Melanocyte of skin (primary cell): ENCODE measurements around the gene FBXW12. TPM values are rescaled to one million over a fixed set of nuclear protein-coding genes. Genes with fewer than 3 reads are reported as not detected.

Source experiments
- small RNA-seq, 2 donors: library from RNA; depleted of rRNA; stranded (forward); fragments of <200 nt; gene quantifications; one replicate each; pipeline ENCODE3, GENCODE V24; 2012
- total RNA-seq, 2 donors: library from RNA; depleted of rRNA; stranded (reverse); fragments of >200 nt; gene quantifications; 2 replicates each; pipeline ENCODE4 v1.2.3, GENCODE V29; 2012

FBXW12 gene, protein sequence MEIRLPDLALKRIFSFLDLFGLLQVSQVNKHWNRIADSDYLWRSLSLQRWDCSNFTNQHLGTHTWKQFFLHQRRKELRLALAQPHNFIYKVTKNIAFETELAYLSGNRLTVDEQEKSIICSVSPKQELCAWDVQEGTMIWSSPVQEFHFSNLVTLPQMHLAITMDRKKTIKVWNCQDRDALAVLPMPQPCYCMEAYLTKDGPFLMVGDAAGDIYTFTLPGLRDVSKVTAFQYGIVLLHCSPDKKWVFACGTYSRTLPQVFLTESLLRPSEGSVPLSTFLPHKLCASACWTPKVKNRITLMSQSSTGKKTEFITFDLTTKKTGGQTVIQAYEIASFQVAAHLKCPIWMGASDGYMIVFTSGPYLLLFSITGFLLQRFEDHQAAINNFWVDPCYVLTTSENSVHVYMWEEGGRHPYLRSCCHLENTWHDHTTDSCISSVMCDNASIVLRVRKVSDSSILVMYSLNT
- total RNA-seq: under 1 TPM in 1 of 2 donors, not detected in 1; 0.33 TPM

DNA sequence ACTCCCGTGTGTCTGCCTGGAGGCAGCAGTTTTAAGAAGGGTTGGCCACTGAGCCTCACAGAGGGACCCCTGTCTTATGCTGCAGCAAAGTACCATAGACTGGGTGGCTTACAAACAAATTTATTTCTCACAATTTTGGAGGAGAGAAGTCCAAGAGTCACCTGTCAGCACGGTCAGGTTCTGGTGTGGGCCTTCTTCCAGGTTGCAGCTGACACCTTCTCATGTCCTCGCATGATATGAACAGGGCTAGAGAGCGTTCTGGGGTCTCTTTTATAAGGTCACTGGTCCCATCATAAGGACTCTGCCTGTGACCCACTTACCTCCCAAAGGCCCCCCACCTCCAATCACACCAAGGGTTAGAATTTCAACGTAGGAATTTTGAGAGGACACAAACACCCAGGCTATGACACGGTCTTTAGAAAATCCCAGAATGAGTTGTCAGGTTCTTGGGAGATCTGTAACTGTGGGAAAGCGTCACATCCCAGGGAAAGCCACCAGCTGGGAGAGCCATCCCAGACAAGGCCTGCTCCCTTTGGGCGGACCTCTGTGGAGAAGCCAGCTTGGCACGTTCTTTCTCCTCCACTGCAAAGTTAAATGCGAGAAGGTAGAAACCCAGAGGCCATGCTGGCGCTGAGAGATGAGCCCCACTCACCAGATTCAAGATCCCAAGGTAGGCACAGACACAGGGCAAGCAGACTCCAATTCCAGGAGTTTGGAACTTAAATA lies at the start of gene FBXW12:
FBXW12 (plus strand) TSS at position 569 of the 726 bp plus-strand sequence. CDS start 549 bp downstream, outside the sequence.

DNA sequence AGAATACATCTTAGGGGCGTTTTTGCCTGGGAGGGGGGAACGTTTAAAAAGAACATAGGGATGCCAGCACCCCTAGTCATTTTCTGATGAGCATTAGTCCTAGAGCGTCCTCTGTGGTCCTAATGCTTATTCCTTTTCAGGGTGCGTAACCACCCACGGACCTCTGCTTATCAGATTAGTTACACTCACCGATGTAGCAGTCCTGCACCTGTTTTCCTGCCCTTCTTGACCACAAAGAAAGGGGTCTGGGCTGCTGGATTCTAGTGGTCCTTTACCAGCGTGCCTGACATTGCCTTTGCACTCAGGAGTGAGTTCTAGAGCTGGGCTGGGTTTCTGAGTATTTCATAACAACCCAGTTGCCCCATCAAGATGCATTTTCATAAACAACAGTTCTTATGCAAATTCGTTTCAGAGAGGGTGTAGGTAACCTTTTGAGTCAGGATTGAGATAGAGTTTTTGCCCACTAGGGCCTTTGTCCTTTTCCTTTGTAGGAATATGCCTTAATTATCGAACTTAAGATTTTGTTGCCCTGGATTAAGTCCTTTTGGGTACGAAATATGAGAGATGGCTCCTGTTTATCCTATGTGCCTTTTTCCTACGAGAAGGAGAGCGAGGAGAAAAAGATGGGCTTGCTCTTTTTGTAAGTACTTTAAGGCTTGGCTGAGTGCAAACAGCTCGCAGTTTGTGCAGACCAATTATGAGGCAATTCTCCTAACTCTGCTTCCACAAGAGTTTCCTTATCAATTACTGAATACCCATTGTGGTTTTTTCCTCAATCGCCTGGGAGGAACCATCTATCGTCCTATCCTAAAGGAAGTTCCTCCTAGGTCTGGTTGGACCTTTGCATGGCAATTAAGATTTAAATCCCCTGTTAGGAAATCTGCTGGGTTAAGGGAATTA lies 38.4 kb upstream of the FBXW12 start, which contains the start of gene SPINK8:
SPINK8 (minus strand) TSS at position 316 of the 900 bp plus-strand sequence. CDS start 5,320 bp downstream, outside the sequence.

DNA sequence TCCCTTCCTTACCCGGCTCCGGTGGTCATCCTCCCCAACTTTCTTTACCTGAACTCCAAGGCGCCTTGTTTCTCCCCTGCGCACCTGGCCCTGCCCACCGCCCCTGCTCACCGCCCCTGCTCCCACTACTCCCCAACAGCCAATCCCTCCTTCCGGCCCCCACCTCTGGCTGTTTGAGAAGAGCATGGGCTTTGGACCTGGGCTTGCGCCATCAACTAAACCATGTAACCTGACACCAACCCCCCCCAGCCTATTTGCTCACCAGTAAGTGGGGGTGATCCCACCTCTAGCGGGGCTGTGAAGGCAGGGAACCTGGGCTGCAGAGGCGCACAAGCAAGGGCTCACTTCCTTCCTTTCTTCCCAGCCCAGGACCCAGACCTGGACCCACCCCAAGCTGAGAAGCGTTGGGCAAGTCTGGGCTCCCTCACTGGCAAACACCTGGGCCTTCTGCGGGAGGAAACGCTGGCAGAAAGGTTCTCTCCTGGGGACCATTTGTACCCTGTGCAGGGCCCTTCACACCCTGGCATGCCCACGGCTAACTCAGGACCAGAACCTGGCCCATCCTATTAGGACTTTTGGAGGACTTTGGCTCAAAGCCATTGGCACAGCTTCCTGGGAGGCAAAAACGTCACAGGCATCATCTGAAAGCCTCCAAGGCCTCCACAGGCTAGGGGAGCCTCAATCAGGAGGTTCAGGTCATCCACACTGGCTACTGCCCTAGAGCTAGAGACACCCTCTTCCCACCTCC lies 58.1 kb downstream of the FBXW12 start, which contains the start of gene PLXNB1:
PLXNB1 (minus strand) TSS at position 127 of the 748 bp plus-strand sequence. CDS start 5,475 bp downstream, outside the sequence.

DNA sequence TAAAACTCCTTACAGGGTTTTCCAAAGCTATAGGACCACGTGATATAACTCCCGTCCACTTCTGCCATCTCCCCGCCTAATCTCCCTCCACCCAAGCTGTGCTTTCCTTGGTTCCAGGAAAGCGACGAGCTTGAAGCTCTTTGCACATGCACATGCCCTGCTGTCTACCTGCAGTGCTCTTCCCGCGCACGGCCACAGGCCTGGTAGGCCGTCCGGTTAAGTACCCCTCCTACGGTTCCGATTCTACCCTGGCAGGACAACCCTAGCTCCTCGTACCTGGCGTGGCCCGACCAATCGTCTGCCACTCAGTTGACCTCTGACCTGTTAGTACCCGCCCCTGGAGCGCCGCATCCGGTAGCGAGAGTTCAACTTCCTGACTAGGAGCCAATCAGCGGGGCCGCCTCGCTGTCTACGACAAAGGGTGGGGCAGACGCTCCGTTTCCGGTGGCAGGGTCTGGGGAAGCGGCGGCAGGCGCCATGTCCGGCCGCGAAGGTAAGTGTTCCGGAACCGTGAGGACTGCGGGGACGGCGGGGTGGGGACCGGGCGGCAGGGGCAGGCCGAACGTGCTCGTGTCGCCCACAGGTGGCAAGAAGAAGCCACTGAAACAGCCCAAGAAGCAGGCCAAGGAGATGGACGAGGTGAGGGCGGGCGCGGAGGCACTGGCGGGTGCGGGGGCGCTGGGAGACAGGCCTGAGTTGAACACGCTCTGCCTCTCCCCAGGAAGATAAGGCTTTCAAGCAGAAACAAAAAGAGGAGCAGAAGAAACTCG lies 68.0 kb downstream of the FBXW12 start, which contains the start of the genes CCDC51 and TMA7:
CCDC51 (minus strand) TSS at position 300 of the 770 bp plus-strand sequence. CDS start 4,991 bp downstream, outside the sequence.
TMA7 (plus strand) TSS at position 438 of the 770 bp plus-strand sequence; CDS start at position 478, 40 bp downstream.

Small RNA genes lying within 50 kb of the gene (small RNA-seq; reads per million reads assigned to genes)
- gene RN7SL321P: 0 reads per million in 2 donors

Other genes with a start within 250 kb of the FBXW12 start
- 10 to 100 TPM in 1 of 2 donors, 1 to 10 TPM in 1; 7.9 to 30.6 TPM for gene CDC25A, start 183.8 kb upstream of the FBXW12 start, total RNA-seq
- not detected for gene CAMP, start 148.7 kb upstream of the FBXW12 start, total RNA-seq
- 10 to 100 TPM; 11.4 to 15.3 TPM for gene ZNF589, start 131.1 kb upstream of the FBXW12 start, total RNA-seq
- gene NME6, start 70.9 kb upstream of the FBXW12 start, total RNA-seq: 10 to 100 TPM; 19.6 to 27.6 TPM
- not detected for gene SPINK8, start 38.6 kb upstream of the FBXW12 start, total RNA-seq
- gene PLXNB1, start 57.9 kb downstream of the FBXW12 start, total RNA-seq: 10 to 100 TPM in 1 of 2 donors, 1 to 10 TPM in 1; 7.0 to 11.7 TPM
- 10 to 100 TPM; 20.3 to 33.0 TPM for gene CCDC51, start 67.9 kb downstream of the FBXW12 start, total RNA-seq
- 100 to 1,000 TPM; 130 to 187 TPM for gene TMA7, start 68.0 kb downstream of the FBXW12 start, total RNA-seq
- 1 to 10 TPM; 6.2 to 10.0 TPM for gene ATRIP, start 74.5 kb downstream of the FBXW12 start, total RNA-seq
- gene SHISA5, start 132.0 kb downstream of the FBXW12 start, total RNA-seq: 100 to 1,000 TPM; 101 to 125 TPM
- 10 to 100 TPM; 13.8 to 66.3 TPM for gene PFKFB4, start 184.6 kb downstream of the FBXW12 start, total RNA-seq
- 10 to 100 TPM in 1 of 2 donors, under 1 TPM in 1; 0.34 to 62.3 TPM for gene UCN2, start 191.6 kb downstream of the FBXW12 start, total RNA-seq
- gene COL7A1, start 223.1 kb downstream of the FBXW12 start, total RNA-seq: 1 to 10 TPM; 2.0 to 2.1 TPM
- gene UQCRC1, start 237.4 kb downstream of the FBXW12 start, total RNA-seq: 100 to 1,000 TPM; 317 to 434 TPM
- not detected for gene TMEM89, start 249.6 kb downstream of the FBXW12 start, total RNA-seq